ENCODE measurements around the gene APOA5.

APOA5 gene

DNA sequence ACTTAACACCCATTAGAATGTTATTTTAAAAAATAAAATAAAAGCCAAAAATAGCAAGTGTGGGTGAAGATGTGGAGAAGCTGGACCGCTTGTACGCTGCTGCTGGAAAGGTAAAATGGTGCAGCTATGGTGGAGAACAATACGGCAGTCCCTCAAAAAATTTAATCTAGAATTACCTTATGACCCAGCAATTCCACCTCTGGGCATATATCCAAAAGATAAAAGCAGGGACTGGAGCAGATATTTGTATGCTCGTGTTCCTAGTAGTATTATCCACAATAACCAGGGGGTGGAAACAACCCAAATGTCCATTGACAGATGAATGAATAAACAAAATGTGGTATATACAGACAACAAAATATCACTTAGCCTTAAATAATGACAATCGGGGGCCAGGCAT, 6.1 kb upstream of the APOA5 start:
- DNase-seq (ENCODE audit: low spot score): no peak

DNA sequence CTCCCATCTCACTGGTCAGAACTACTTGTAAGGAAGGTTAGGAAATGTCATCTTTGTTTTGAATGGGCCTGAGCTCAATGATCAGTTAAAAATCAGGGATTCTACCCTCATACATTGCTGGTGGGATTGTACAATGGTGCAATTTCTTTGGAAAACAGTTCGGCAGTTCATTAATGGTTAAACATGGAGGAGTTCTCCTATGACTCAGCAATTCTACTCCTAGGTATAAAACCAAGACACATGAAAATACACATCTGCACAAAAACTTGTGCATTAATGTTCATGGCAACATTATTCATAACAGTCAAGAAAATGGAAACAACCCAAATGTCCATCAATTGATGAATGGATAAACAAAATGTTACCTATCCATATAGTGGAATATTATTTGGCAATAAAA, 4.9 kb upstream of the APOA5 start:
- DNase-seq (ENCODE audit: low spot score): no peak

- DNase-seq (ENCODE audit: low spot score): no peak
These were observed 3.2 kb upstream of the APOA5 start for GRCh38 chr11:116794851-116795250.

DNA sequence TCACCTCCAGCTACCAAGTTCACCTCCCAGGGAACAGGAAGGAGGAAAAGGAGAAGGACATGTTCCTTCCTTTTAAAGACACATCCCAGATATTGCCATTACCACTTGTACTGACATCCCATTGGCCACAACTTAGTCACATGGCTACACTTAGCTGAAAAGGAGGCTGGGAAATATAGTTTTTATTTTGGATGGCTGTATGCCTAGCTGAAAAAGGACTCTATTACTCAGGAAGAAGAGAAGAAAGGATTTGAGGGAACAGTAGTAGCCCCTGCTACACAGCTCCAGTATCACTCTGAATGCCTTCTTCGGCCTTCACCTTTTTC, 2.1 kb upstream of the APOA5 start:
- DNase-seq (ENCODE audit: low spot score): no peak

- peak; percentile 75 for DNase-seq (ENCODE audit: low spot score)
These were observed 1.4 kb upstream of the APOA5 start for GRCh38 chr11:116792869-116793771.

- DNase-seq (ENCODE audit: low spot score): no peak
These were observed 627 bp upstream of the APOA5 start for GRCh38 chr11:116792144-116792868.

GRCh38 chr11:116791002-116791812, 472 bp downstream of the APOA5 start:
- peak; percentile 92 for DNase-seq (ENCODE audit: low spot score)

GRCh38 chr11:116790167-116791001, 1.3 kb downstream of the APOA5 start:
- DNase-seq (ENCODE audit: low spot score): no peak

- DNase-seq (ENCODE audit: low spot score): no peak
These were observed 2.7 kb downstream of the APOA5 start for GRCh38 chr11:116788975-116789374.

- DNase-seq (ENCODE audit: low spot score): no peak
These were observed 3.1 kb downstream of the APOA5 start for GRCh38 chr11:116788534-116788933.

- peak; percentile 95 for DNase-seq (ENCODE audit: low spot score)
These were observed 3.7 kb downstream of the APOA5 start, which contains the start of gene ZPR1 for GRCh38 chr11:116787786-116788486. Gene ZPR1, minus strand, starts transcription at chr11:116788023. Its CDS starts 33 bp downstream, at chr11:116787990.

GRCh38 chr11:116787436-116787785, 4.3 kb downstream of the APOA5 start:
- DNase-seq (ENCODE audit: low spot score): peak; percentile 27

DNA sequence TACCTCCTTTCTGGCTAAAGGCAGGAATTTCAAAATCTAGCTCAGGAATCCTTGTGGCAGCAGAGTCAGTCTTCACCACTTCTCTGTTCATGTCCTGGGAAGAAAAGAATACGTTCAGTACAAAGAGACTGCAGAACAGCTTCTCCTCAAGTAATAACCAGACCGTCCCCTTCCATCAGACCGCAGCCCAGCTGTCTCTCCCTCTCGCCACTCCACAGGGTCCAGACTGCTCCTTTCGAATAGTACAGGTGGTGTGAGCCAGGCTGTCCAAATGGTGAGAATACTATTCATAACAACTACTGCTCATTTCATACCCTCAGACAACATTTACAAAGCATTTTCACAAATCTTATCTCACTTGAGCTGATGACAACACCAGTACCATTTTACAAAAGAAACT, 4.7 kb downstream of the APOA5 start:
- DNase-seq (ENCODE audit: low spot score): no peak

DNA sequence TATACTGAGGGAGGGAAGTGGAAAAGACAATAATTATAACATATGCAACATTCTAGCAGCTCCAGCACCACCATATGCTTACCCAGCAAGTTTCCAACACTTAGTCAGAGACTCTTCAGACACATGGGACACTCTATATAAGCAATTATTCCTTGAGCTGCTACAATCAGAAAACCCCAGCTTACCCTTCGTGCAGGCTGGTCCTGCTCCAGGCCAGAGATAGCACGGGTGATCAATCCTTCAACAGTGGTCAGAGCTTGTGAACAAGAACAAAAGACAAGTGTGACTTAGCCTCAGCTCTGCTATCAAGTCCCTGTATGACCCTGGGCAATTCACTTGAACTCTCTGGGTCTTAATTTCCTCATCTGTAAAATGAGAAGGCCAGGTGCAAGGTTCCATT, 5.4 kb downstream of the APOA5 start:
- no peak for DNase-seq (ENCODE audit: low spot score)

DNA sequence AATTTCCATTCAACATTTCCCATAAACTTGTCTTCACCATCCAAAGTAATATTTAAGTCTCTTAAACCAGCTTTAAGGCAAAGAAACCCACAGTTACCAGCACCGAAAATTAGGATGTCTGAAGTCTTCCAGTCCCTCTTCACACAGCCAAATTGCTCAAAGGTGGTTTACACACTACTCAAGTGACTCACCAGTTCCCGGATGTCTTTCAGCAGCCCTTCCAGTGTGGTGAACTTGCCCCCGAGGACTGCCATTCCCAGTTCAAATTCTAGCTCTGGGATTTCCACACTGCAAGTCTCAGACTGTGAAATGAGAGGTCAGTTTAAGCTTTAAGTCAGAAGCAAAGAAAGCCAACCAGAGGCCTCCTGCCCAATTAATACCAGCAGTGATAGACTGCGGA, 9.0 kb downstream of the APOA5 start:
- DNase-seq (ENCODE audit: low spot score): peak; percentile 47

DNA sequence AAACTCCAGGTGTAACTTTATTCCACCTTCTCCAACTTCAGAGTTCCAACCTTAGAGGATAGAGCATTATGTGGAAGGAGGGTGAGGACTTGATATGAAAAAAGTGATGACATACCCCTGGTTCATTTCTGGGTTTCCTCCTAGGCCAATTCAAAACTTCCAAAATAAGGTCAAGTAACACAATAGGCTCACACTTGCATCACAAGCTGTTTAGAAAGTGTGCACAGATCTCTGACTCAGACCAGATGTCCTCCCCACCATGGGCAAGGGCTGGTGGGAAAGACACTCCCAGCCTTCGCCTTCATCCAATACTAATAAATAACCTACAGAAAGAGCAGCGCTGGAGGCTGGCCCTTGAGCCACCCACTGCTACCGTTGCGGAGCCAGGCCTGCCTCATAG, 13.1 kb downstream of the APOA5 start:
- no peak for DNase-seq (ENCODE audit: low spot score)

DNA sequence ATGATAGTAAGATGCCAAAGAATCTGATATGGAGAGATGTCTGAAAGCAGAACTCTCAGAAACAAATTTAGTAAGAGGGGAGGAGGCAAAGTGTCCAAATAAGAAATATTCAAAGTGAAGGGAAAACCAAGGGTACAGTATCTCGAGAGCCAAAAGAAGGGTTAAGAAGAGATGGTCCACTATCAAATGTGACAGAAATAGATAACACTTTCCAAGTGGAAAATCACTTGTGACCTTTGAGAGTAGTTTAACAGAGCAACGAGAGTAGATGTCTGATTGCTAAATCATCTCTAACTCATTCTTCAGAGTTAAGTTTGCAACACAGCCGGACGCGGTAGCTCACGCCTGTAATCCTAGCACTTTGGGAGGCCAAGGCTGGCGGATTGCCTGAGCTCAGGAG, 14.6 kb downstream of the APOA5 start:
- DNase-seq (ENCODE audit: low spot score): no peak

DNA sequence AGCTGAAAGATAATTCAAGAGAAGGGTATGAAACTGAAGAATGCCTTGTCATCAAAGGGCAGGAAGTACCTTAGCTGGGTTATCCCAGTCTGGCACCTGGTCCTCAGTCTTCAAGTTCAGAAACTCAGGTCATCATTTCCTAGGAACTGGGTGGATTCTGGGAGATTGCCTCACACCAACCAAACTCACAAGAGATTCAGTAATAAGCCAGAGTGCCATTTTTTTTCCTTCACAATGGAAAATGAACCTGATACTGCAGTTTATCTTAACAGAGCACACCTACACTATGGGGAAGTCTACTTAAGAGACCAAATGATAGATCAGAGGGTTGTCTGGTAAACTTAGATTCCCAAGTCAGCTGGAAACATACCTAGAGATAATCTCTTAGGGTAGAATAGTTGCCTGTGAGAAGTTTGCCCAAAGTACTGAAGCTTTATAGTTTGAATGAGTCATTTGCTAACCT, 15.1 kb downstream of the APOA5 start:
- no peak for DNase-seq (ENCODE audit: low spot score)

- no peak for DNase-seq (ENCODE audit: low spot score)
These were observed 15.7 kb downstream of the APOA5 start for GRCh38 chr11:116775975-116776374.

DNA sequence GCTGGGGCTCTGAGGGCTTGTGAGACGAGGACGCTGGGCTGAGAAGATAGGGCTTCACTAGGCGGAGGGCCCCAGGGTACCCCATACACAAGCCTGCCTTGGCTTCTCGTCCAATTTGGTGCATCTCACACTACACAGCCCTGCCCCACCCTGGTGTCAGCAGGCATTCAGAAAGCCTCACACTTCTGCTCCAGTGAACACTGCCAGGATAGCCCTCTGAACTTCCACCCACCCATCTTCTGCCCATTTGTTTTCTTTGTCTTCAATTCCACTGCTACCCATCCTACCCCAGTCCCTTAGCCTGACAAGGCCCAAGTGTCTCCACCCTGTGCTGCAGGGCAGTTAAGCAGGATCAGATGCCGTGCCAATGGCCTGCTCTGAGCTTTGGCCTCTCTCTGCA, 17.0 kb downstream of the APOA5 start:
- DNase-seq (ENCODE audit: low spot score): no peak

Data from AG20443 (cell line).